ENCODE measurements around the gene OR51V1.
"Not testable (repeated sequence)": the region's sequence is repeated elsewhere in the genome, so short reads cannot be mapped to it uniquely, and the experiment has no call there.

The OR51V1 gene, protein sequence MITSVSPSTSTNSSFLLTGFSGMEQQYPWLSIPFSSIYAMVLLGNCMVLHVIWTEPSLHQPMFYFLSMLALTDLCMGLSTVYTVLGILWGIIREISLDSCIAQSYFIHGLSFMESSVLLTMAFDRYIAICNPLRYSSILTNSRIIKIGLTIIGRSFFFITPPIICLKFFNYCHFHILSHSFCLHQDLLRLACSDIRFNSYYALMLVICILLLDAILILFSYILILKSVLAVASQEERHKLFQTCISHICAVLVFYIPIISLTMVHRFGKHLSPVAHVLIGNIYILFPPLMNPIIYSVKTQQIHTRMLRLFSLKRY

GRCh38 chr11:5200582-5200981, at the start of gene OR51V1:
TSS of gene OR51V1 (minus strand) at chr11:5200682. CDS start at chr11:5200682, 0 bp downstream.
- no peak for DNase-seq

DNA sequence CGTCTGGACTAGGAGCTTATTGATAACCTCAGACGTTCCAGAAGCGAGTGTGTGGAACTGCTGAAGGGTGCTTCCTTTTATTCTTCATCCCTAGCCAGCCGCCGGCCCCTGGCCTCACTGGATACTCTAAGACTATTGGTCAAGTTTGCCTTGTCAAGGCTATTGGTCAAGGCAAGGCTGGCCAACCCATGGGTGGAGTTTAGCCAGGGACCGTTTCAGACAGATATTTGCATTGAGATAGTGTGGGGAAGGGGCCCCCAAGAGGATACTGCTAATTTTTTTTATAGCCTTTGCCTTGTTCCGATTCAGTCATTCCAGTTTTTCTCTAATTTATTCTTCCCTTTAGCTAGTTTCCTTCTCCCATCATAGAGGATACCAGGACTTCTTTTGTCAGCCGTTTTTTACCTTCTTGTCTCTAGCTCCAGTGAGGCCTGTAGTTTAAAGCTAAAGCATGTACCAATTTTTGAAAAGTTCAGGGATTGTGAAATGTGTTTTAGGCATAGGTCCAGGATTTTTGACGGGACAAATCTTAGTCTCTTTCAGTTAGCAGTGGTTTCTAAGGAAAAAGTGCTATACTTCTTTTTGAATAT, 49.4 kb upstream of the OR51V1 start, which contains the start of gene HBG1:
Gene HBG1 (minus strand): TSS at position 51 of the 590 bp plus-strand sequence. CDS start 53 bp downstream, outside the sequence.
- DNase-seq: not testable (repeated sequence)

GRCh38 chr11:5248498-5248897, 48.0 kb upstream of the OR51V1 start:
- DNase-seq: not testable (repeated sequence)

GRCh38 chr11:5247472-5248192, 47.1 kb upstream of the OR51V1 start:
- DNase-seq: no peak

DNA sequence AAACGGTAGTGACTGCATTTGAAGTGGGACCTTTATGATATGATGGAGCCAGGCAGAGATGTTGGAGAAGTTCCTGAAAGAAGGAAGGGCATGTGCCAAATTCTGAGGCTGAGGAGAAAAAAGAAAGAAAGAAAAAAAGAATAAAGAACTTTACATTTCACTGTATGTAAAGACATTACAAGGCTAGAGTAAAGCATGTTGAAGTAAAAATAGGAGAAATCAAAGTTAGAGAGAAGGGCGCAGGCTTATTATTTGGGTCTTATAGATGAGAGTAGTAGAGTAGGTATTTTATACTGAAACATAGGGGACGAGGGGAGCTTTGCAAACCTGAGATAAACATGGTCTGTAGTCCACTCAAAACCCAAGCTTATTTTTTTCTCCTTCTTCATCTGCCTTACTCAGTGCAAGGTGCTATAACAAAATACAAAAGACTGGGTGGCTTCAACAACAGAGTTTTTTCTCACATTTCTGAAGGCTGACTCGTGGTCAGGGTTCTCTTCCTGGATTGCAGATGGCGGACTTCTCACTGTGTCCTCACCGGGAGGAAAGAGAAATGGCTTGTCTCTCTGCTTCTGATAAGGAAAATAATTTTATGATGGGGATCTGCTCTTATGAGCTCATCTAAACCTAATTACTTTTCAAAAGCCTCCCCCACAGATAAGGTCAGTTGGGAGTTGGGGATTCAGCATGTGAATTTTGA, 46.4 kb upstream of the OR51V1 start:
- no peak for DNase-seq

- DNase-seq: no peak
Observed at GRCh38 chr11:5245155-5245554, 44.7 kb upstream of the OR51V1 start.

DNA sequence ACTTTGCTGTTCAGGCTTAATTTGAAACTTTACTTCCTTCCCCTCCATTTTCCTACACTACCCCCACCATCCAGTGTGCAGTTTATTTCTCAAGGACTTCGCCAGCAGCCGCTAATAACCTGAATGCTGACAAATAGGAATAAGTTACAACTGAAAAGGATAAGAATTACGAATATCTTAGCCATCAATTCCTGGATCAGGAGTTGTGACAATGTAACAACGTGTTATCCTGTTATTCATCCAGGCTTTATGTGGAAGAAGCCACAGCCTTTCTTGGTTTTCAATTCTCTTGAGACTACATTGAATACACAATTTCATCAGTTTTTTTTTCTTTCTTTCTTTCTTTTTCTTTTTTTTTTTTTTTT, 43.3 kb upstream of the OR51V1 start:
- DNase-seq: no peak

DNA sequence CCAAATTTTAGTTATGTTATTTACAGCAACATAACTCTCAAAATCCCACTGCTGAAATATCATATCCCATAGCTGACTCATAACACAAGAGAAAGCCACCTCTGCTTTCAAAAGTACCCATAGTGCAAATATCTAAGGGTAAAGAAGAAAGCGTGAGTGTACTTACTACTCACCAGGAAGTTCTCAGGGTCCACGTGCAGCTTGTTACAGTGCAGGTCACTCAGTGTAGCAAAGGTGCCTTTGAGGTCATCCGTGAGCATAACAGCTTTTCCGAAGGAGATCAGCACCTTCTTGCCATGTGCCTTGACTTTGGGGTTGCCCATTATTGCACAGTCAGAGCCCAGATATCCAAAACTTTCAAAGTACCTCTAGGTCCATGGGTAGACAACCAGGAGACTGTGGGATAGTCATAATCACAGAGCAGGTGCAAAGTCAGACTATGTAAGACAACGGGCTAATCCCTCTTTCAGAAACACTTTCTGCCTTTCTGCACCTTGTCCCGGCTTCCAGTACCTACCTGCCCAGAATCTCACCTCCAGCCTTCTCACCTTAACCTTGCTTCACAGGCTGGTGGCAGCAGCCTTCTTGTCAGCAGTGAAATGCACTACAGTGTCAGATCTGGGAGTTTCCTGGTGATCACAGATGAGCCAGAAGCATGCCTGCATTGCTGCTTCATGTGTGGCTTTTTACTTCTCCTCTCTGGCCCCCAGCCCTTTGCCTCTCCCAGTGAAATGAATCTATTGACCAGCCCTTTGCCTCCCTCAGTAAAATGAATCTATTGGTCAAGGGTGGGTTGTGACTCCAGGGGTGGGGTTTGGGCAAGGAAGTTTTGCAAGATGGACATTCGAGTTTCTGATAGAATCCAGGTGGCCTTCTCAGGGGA, 42.7 kb upstream of the OR51V1 start:
- no peak for DNase-seq

GRCh38 chr11:5242208-5242607, 41.7 kb upstream of the OR51V1 start:
- no peak for DNase-seq

DNA sequence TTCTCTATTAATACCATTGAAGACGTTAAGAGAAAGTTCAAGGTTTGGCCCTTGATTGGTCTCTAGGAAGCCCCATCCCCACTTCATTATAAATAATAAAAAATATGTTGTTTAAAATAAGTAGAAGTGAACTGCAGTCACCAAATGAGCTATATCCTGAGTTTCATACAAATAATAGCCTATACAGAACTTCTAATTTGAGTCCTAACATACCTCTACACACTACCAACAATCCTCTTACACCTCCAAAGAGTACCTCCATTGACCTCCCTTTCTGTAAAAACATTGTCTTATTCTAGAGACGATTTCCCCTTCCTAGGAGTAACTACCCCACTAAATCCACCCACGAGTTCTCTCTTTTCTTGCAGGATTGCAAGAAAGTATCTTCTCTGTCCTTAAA, 41.0 kb upstream of the OR51V1 start:
- DNase-seq: no peak

- no peak for DNase-seq
Observed at GRCh38 chr11:5240458-5240857, 40.0 kb upstream of the OR51V1 start.

- no peak for DNase-seq
Observed at GRCh38 chr11:5240056-5240455, 39.6 kb upstream of the OR51V1 start.

- no peak for DNase-seq
Observed at GRCh38 chr11:5239046-5239445, 38.6 kb upstream of the OR51V1 start.

DNA sequence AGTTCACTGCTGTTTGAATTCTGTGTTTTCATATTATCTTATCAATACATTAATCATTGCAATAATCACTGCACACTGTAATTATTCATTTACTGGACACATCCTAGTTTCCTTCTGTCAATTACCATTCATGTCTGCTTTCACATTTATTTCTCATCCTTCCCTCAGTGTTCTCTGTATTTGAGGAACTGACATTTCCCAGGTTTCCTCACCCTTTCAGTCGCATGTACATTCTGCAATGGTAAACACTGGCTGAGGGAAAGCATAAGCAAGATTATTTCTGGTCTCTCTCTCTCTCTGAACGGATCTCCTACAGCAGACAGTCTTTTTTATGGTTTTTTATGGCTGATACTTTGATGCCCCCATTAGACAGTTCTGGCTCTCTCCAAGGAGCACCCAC, 38.0 kb upstream of the OR51V1 start:
- no peak for DNase-seq

DNA sequence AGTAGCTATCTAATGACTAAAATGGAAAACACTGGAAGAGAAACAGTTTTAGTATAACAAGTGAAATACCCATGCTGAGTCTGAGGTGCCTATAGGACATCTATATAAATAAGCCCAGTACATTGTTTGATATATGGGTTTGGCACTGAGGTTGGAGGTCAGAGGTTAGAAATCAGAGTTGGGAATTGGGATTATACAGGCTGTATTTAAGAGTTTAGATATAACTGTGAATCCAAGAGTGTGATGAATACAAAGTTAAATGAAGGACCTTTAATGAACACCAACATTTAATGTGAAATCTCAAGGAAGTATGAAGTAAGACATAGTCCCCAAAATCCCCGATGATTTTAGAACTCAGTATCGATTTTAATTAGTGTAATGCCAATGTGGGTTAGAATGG, 36.9 kb upstream of the OR51V1 start:
- DNase-seq: no peak

GRCh38 chr11:5235364-5236095, 35.0 kb upstream of the OR51V1 start:
- DNase-seq: no peak

DNA sequence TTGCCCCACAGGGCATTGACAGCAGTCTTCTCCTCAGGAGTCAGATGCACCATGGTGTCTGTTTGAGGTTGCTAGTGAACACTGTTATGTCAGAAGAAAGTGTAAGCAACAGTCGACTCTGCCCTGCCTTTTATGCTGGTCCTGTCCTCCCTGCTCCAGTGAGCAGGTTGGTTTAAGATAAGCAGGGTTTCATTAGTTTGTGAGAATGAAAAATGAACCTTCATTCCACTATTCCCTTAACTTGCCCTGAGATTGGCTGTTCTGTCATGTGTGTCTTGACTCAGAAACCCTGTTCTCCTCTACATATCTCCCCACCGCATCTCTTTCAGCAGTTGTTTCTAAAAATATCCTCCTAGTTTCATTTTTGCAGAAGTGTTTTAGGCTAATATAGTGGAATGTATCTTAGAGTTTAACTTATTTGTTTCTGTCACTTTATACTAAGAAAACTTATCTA, 33.9 kb upstream of the OR51V1 start, which contains the start of gene HBD:
Gene HBD (minus strand): TSS at position 103 of the 454 bp plus-strand sequence. CDS start 50 bp downstream, at position 53.
- no peak for DNase-seq

DNA sequence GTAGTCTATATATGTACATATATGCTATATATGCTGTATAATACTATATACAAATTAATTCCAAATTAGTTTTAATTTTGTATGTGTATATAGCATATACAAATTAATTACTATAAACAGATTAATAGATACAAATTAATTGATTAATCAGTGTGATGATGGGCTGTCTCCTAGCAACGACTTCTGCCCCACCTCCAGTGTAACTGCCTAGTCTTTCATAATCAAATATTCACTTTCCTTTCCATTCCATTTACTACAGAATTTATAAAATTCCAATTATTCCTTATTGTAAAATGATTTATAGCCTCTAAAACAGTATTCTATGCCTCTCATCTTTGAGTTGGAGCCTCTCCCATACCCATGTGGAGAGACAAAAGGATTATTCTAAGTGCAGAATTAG, 32.8 kb upstream of the OR51V1 start:
- DNase-seq: no peak

GRCh38 chr11:5232821-5233220, 32.3 kb upstream of the OR51V1 start:
- DNase-seq: no peak

GRCh38 chr11:5232176-5232575, 31.7 kb upstream of the OR51V1 start:
- DNase-seq: no peak

DNA sequence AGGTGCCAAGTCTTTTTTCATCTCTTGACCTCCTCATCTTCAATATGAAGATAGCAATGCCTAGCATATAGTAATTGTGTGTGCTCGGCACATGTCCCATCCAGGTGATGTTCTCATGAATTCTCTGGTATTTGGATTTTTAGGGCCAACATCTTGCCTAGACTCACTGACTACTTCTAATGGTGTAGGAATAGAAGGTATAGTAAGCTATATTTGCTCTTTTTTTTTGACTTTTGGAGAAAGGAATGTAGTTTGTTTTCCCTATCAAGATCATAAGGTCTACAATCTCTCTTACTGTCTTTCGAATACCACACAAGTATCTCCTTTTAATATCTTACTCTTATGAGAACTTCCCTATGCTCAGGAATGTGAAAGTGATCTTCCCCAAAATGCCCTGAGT, 30.6 kb upstream of the OR51V1 start:
- DNase-seq: no peak

All from NCI-H187 treated with DMSO at 0.1 percent for 48 hours (cell line).